IPS-15b (cell line): Measurements from ENCODE around the gene IGSF9B.

Source experiments
- H3K27me3 ChIP-seq: one replicate; pipeline ENCODE4 v1.6.1; 2013; ENCODE audit warnings: low read length; ENCODE audit not compliant: control insufficient read depth, insufficient read depth
- H3K36me3 ChIP-seq: one replicate; pipeline ENCODE4 v1.6.1; 2013; ENCODE audit warnings: low read length; ENCODE audit not compliant: control insufficient read depth, insufficient read depth
- H3K4me1 ChIP-seq: one replicate; pipeline ENCODE4 v1.6.1; 2013; ENCODE audit warnings: mild to moderate bottlenecking, low read length; ENCODE audit not compliant: control insufficient read depth, insufficient read depth
- H3K4me3 ChIP-seq: one replicate; pipeline ENCODE4 v1.5.1; 2013; ENCODE audit warnings: low read depth, low read length
- H3K9ac ChIP-seq: one replicate; pipeline ENCODE4 v1.6.1; 2013; ENCODE audit warnings: low read depth, mild to moderate bottlenecking, low read length
- H3K9me3 ChIP-seq: one replicate; pipeline ENCODE4 v1.6.1; 2013; ENCODE audit warnings: mild to moderate bottlenecking, low read length; ENCODE audit not compliant: control insufficient read depth, insufficient read depth

The IGSF9B gene

DNA sequence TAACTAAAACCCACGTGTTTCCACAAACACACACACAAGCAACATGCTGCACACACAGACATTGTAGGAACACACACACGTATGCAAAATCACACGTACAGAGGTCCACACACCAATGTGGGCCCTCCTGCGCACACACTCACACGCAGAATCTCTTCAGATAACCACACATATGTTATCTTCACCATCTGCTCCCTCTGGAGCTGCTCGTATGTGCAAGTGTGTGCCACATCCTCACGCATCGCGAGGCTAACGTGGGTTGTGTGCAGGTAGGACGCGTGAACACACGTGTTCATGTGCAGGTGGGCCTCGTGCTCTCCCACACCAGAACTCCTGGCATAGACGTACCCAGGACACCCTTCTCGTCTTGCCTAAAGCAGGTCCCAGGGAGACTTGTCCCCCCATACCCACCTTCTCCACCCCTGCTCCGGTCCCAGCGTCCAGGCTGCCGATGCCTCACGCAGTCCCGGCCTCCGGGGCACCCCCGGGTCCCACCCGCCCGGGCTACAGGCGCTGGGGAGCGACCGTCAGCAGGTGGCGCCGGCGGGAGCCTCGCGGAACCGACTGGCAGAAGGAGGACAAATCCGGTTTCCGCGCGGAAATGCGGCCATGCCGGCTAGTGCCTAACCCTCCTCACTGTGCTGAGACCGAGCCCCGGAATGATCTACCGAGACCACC, 10.3 kb upstream of the IGSF9B start:
- Histone ChIP-seq H3K27me3 (peaks cover 15% of the 10 kb centered on the region), H3K4me1 (peaks cover 2% of the 10 kb centered on the region), H3K9ac (peak overlapping the region; percentile 60), H3K9me3 (no peaks in the 10 kb centered on the region), H3K36me3 (no peaks in the 10 kb centered on the region), H3K4me3 (peak overlapping the region; percentile 22)

DNA sequence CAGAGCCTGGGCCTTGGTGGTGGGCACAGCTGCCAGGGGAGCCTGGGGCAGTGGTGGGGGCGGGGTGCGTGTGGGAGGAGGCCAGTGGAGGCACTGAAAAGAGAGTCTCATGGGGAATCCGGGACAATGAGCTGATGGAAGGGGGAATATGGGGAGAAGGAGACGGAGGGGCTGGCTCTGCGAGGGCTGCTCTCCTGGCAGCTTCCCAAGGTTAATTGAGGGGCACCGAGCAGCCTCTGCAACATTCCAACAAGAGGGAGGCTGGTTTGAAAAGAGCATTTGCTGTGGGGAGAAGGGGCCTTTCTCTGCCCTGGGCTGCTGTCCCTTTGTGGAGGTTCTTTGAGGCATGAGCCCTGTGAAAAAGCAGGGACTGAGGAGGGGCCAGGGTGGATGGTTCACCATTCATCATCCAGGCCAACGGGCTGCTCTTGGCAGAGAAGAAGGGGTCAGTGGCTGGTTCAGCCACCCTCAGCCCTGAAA, 9.4 kb upstream of the IGSF9B start:
- Histone ChIP-seq H3K27me3 (peaks cover 15% of the 10 kb centered on the region), H3K9me3 (no peaks in the 10 kb centered on the region), H3K4me1 (peaks cover 2% of the 10 kb centered on the region), H3K36me3 (no peaks in the 10 kb centered on the region), H3K4me3 (no peak overlapping the region), H3K9ac (no peak overlapping the region)

DNA sequence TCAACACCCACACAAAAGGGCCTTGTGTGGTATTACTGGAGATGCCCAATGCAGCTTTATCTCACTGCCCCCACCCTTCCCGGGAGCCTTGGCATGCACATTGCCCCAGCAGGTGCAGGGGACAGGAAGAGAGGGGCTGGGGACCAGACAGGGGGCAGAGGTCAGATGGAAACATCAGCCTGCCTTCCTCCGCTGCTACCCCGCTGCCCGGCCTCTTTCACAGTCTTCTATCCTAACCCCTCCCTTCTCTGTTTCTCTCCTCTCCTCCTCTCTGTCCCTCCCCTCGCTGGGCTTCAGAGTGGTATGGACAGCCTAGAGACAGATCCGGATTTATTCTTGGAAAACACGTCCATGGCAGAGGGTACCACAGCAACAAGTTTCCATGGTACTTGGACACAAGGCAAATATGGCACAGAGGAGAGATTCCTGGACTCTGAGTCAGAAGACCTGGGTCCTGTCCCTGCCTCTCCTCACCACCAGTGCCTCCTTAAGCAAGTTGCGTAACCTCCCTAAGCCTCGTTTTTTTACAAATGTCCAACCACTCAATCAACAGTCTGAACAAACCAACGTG, 8.3 kb upstream of the IGSF9B start:
- Histone ChIP-seq H3K36me3 (no peaks in the 10 kb centered on the region), H3K9ac (no peak overlapping the region), H3K27me3 (peaks cover 15% of the 10 kb centered on the region), H3K4me1 (peaks cover 2% of the 10 kb centered on the region), H3K4me3 (no peak overlapping the region), H3K9me3 (no peaks in the 10 kb centered on the region)

DNA sequence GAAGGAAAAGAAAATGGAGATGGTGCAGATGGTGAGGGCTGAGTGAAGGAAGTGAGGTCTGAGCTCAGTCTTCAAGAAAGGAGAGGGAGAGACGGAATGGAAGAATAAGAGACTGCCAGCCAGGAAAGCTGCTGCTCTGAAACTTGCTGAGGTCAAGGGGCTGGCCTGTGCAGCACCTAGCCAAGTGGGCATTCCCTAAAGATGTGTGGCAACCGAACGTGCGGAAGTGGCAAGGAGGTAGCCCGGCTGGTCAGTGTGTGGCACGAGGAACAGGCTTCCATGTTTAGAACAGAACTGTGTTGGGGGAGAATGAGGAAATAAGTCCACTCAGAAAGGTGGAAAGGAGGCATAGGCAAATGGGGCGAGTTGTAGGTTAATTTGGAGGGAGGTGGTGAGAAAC, 7.6 kb upstream of the IGSF9B start:
- H3K9me3 ChIP-seq, result no peaks in the 10 kb centered on the region
- no peaks in the 10 kb centered on the region for H3K36me3 ChIP-seq
- no peak overlapping the region for H3K9ac ChIP-seq
- H3K4me1 ChIP-seq, result peaks cover 2% of the 10 kb centered on the region
- H3K4me3 ChIP-seq, result no peak overlapping the region
- H3K27me3 ChIP-seq, result peaks cover 18% of the 10 kb centered on the region

DNA sequence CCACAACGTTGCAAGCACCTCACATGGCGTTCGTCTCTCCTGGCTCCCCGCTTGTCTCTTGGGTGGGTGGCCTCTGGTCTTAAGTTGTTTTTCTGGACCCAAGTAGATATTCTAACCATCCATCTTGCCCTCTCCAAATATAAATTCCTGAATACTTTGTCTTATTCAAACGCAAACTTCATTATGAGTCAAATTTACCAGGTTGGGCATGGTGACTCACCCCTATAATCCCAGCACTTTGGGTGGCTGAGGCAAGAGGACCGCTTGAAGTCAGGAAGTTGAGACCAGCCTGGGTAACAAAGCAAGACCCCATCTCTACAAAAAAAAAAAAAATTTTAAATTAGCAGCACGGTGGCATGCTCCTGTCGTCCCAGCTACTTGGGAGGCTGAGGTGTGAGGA, 5.1 kb upstream of the IGSF9B start:
- Histone ChIP-seq H3K36me3 (no peaks in the 10 kb centered on the region), H3K9me3 (no peaks in the 10 kb centered on the region), H3K4me1 (peaks cover 5% of the 10 kb centered on the region), H3K9ac (no peak overlapping the region), H3K4me3 (no peak overlapping the region), H3K27me3 (peaks cover 25% of the 10 kb centered on the region)

DNA sequence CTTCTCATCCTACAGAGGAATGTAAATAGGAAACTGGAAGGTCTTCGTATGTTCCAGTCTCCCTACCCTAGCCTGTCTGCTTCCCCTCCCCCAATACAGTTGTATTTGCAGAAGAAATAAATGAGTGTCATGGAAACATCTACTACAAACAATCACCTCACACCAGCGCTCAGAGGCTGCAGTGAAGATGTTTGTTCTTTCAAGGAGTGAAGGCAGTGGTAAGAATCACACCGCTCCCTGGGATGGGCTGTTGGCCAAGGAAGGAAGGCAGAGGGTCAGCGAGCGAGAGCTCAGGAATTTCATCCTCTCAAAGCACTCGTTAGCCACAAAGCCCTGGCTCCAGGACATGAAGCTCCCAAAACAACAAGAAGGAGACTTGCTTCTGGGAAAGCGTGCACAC, 1.1 kb upstream of the IGSF9B start:
- no peaks in the 10 kb centered on the region for H3K9me3 ChIP-seq
- H3K4me1 ChIP-seq, result peaks cover 17% of the 10 kb centered on the region
- H3K36me3 ChIP-seq, result no peaks in the 10 kb centered on the region
- no peak overlapping the region for H3K9ac ChIP-seq
- H3K4me3 ChIP-seq, result peak overlapping the region; percentile 95
- H3K27me3 ChIP-seq, result peaks cover 37% of the 10 kb centered on the region

DNA sequence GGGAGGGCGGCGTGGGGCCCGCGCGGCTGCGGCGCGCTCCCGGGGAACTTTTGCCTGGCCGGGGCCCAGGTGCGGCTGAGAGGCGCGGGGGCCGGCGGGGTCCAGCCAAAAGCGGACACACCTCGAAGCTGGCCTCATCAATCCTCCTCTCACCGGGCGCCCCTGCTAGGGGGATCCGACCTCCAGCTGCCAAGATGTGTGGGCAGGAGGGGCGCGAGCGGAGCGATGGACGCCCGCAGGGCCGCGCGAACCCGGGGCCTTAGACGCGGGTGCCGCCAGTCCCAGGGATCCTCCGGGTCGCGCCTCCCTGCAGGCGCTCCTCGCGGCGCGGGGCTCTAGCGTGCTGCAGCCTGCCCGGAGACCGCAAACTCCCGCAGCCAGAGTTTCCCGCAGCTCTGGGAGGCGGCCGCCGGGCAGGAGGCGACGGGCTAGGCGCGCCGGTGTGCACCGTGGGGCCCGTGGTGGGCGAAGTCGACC, 785 bp downstream of the IGSF9B start:
- Histone ChIP-seq H3K36me3 (no peaks in the 10 kb centered on the region), H3K9me3 (no peaks in the 10 kb centered on the region), H3K9ac (no peak overlapping the region), H3K27me3 (peaks cover 35% of the 10 kb centered on the region), H3K4me1 (peaks cover 33% of the 10 kb centered on the region), H3K4me3 (peak overlapping the region; percentile 43)

DNA sequence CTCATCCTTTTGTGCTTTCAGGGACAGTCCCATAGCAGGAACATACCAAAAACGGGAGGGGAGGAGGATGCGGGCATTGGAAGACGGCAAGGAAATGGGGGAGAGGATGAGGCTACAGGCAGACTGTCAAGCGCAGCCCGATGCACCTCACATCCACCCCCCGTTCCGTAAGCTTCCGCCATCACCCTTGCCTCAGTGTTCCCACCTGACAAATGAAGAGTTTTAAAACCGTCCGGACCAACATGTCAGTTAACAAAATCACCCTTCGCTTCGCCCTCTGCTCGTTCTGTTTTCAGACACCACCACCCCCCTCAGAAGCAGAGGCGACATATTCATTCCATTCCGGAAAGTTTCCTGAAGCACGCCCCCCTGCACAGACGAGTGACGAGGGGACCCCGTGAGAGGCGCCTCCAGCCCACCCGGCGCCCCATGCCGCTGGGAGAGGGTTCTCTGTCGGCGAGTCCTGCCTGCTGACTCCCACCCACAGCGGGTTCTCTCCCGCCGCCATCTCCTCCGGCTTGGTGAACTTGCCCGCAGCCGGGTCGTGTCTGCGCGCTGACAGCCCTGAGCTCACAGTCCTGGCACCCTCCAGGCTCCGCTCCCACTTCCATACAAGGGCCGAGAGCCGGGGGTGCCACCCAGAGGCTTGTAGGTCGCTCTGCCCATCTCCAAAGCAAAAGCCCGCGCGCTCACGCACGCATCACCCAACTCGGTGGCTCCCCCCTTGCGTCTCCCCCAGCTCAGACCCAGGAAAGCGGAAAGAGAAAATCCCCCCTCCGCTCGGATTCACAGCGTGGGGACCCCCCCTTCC, 1.5 kb downstream of the IGSF9B start:
- no peak overlapping the region for H3K9ac ChIP-seq
- peaks cover 33% of the 10 kb centered on the region for H3K4me1 ChIP-seq
- H3K27me3 ChIP-seq, result peaks cover 35% of the 10 kb centered on the region
- peak overlapping the region; percentile 58 for H3K4me3 ChIP-seq
- no peaks in the 10 kb centered on the region for H3K36me3 ChIP-seq
- no peaks in the 10 kb centered on the region for H3K9me3 ChIP-seq

DNA sequence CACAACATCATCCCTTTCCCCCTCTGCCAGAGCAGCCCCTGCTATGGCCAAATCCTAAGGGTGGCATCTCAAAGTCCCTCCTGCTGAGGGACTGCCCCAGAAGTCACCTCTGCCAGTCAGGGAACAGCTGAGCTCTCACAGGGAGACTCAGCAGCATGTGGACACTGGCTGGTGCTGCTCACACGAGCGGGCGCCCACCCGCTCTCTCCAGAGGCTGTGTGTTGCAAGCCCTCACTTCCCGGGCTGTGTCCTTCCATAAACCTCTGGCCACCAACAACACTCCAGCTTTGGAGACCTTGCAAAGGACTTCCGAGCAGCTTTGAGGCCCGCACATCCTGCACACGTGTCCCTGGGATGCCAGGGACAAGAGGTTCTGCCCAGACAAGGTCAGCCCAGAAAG, 2.8 kb downstream of the IGSF9B start:
- H3K9ac ChIP-seq, result no peak overlapping the region
- peaks cover 29% of the 10 kb centered on the region for H3K27me3 ChIP-seq
- no peaks in the 10 kb centered on the region for H3K9me3 ChIP-seq
- H3K36me3 ChIP-seq, result no peaks in the 10 kb centered on the region
- no peak overlapping the region for H3K4me3 ChIP-seq
- peaks cover 40% of the 10 kb centered on the region for H3K4me1 ChIP-seq

DNA sequence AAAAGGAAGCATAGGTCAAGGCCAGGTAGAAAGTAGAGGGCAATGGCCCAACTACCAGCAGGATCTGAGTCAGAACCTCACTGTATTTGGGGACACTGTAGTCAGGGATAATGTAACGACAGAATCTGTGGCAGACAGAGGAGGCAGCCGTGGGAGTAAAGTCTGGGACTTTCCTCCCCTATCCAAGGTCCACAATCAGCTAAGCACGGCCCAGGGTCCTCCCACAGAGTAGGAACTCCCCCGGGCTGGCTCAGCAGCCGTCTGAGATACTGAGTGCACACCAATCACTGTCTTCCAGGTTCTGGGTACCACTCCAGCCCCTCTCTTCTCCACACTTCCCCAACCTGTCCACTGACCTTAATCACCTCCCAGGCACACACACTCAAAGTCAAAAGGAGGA, 3.2 kb downstream of the IGSF9B start:
- peaks cover 25% of the 10 kb centered on the region for H3K27me3 ChIP-seq
- H3K9me3 ChIP-seq, result no peaks in the 10 kb centered on the region
- H3K4me1 ChIP-seq, result peaks cover 45% of the 10 kb centered on the region
- H3K4me3 ChIP-seq, result no peak overlapping the region
- no peaks in the 10 kb centered on the region for H3K36me3 ChIP-seq
- no peak overlapping the region for H3K9ac ChIP-seq

DNA sequence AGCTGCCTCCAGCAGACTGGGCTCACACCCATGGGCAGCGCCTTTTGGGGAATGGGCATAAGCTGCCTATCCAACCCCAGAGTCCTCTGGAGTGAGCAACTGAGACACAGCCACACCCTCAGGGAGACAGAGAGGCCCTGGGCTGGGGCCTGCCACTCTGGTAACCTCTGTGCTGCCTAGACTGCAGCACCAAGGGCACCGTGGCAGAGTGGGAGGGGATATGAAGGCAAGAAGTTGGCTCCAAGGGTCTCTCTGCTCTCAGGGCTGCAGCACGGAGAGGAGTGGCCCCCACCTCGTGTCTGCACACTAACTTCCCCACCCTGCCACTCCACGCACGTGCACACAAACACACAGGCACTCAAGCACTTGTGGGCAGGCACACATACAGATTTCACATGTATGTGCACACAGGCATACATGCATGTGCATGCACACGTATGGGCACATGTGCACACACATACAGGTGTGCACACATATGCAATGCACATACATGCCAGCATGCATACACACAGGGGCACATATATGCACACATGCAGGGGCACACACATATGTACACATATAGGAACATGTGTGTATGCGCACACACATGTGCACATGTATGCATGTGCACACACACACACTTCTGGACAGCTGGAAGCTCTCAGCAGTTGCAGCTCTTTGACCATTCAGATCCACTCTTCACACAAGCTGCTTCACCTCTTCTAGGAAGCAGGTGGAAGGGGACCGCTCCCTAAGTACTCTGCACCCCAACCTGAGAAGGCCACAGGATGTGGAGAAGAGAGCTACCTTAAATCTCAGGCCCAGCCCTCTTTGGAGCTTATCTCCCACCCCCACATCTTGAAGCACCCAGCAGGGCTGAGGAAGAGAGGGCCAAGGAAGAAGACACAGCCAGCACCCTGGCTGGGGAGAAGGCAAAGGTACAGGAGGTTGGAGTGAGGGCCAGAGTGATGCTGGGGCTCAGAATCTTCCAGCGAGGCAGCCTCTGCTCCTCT, 4.3 kb downstream of the IGSF9B start:
- Histone ChIP-seq H3K9ac (peak overlapping the region; percentile 47), H3K36me3 (no peaks in the 10 kb centered on the region), H3K4me3 (peak overlapping the region; percentile 41), H3K27me3 (peaks cover 15% of the 10 kb centered on the region), H3K4me1 (peaks cover 47% of the 10 kb centered on the region), H3K9me3 (no peaks in the 10 kb centered on the region)
